CD14-positive monocyte (primary cell): Measurements from ENCODE around the gene CYCS. TPM values are rescaled to one million over a fixed set of nuclear protein-coding genes. Genes with fewer than 3 reads are reported as not detected.
A peak's percentile ranks its signal among the peaks of the same experiment; 100 is the strongest.

Experiments
- DNase-seq, 3 donors: peaks; one replicate each; pipeline ENCODE4 v3.0.0-alpha.2; 2011 to 2022
- H2AFZ ChIP-seq: 2 replicates; pipeline ENCODE4 v1.6.0; 2012; ENCODE audit warnings: mild to moderate bottlenecking, low read depth, low read length, inconsistent platforms; ENCODE audit not compliant: insufficient read depth, poor library complexity, severe bottlenecking
- H3K27ac ChIP-seq, 2 donors: 1 replicate in 1 of 2; 2 replicates in 1 of 2; pipeline ENCODE4 v1.5.1; 2012 to 2013; ENCODE audit warnings: low read length in 2 of 2, control low read depth in 1 of 2, inconsistent platforms in 1 of 2, low read depth in 1 of 2, mild to moderate bottlenecking in 1 of 2
- H3K27me3 ChIP-seq, 2 donors: one replicate each; pipeline versions ENCODE4 v1.6.0 to v1.6.1; 2011 to 2013; ENCODE audit warnings: low read length in 2 of 2; ENCODE audit not compliant: control insufficient read depth in 2 of 2, insufficient read depth in 2 of 2
- H3K36me3 ChIP-seq, 2 donors: replicated peaks in 1 of 2; 1 replicate in 1 of 2; 2 replicates in 1 of 2; pipeline versions ENCODE4 v1.5.1 to v1.6.1; 2012 to 2013; ENCODE audit warnings: low read length in 2 of 2, control low read depth in 1 of 2, inconsistent platforms in 1 of 2, mild to moderate bottlenecking in 1 of 2; ENCODE audit not compliant: insufficient read depth in 2 of 2, control insufficient read depth in 1 of 2
- H3K4me1 ChIP-seq, 2 donors: 1 replicate in 1 of 2; 2 replicates in 1 of 2; pipeline versions ENCODE4 v1.5.1 to v1.6.1; 2012 to 2013; ENCODE audit warnings: low read length in 2 of 2, control low read depth in 1 of 2, inconsistent platforms in 1 of 2, mild to moderate bottlenecking in 1 of 2, moderate library complexity in 1 of 2; ENCODE audit not compliant: insufficient read depth in 2 of 2, control insufficient read depth in 1 of 2
- H3K4me2 ChIP-seq: replicated peaks from 2 replicates; pipeline ENCODE3; 2012; ENCODE audit warnings: low read length, moderate library complexity, mild to moderate bottlenecking; ENCODE audit not compliant: poor library complexity, severe bottlenecking; ENCODE audit errors: extremely low read depth
- H3K4me3 ChIP-seq, 3 experiments: fragments of 200-600 bp in 1 of 3; sonication (generic) in 1 of 3; replicated peaks in 1 of 3; 1 replicate in 2 of 3; 2 replicates in 1 of 3; pipeline ENCODE4 v1.5.1; 2011 to 2013; ENCODE audit warnings: low read length in 3 of 3, mild to moderate bottlenecking in 3 of 3, control low read depth in 2 of 3, low read depth in 2 of 3, inconsistent platforms in 1 of 3, moderate library complexity in 1 of 3
- H3K79me2 ChIP-seq: 2 replicates; pipeline ENCODE4 v1.6.0; 2012; ENCODE audit warnings: mild to moderate bottlenecking, control low read depth, inconsistent platforms, low read length, moderate library complexity; ENCODE audit not compliant: insufficient read depth
- H3K9ac ChIP-seq: 2 replicates; pipeline ENCODE4 v1.6.0; 2017; ENCODE audit warnings: low read length, mild to moderate bottlenecking; ENCODE audit not compliant: insufficient read depth, poor library complexity, severe bottlenecking
- H3K9me3 ChIP-seq, 2 donors: replicated peaks in 1 of 2; 1 replicate in 1 of 2; 2 replicates in 1 of 2; pipeline versions ENCODE4 v1.5.1 to v1.6.1; 2012 to 2013; ENCODE audit warnings: low read length in 2 of 2, control low read depth in 1 of 2; ENCODE audit not compliant: control insufficient read depth in 1 of 2, insufficient read depth in 1 of 2
- H4K20me1 ChIP-seq: 2 replicates; pipeline ENCODE4 v1.6.0; 2012; ENCODE audit warnings: mild to moderate bottlenecking, low read length, control low read depth, moderate library complexity; ENCODE audit not compliant: insufficient read depth
- H3K27ac Mint-ChIP-seq, 7 donors: one replicate each; pipeline ENCODE4 v1.8.0; 2020; ENCODE audit warnings: mild to moderate bottlenecking in 7 of 7, mixed read lengths in 7 of 7, moderate library complexity in 6 of 7, inconsistent platforms in 2 of 7
- H3K27me3 Mint-ChIP-seq, 3 donors: one replicate each; pipeline ENCODE4 v1.8.0; 2021 to 2022; ENCODE audit warnings: low read depth in 3 of 3, mild to moderate bottlenecking in 3 of 3, mixed read lengths in 3 of 3, moderate library complexity in 3 of 3, inconsistent platforms in 1 of 3
- H3K36me3 Mint-ChIP-seq, 2 donors: one replicate each; pipeline ENCODE4 v1.8.0; 2020; ENCODE audit warnings: mixed read lengths in 2 of 2, inconsistent platforms in 1 of 2, mild to moderate bottlenecking in 1 of 2
- H3K4me1 Mint-ChIP-seq: one replicate; pipeline ENCODE4 v1.8.0; 2020; ENCODE audit warnings: mild to moderate bottlenecking, mixed read lengths
- H3K4me3 Mint-ChIP-seq, 2 donors: one replicate each; pipeline ENCODE4 v1.8.0; 2020; ENCODE audit warnings: mild to moderate bottlenecking in 2 of 2, mixed read lengths in 2 of 2, moderate library complexity in 1 of 2
- H3K9me3 Mint-ChIP-seq, 7 donors: one replicate each; pipeline ENCODE4 v1.8.0; 2020 to 2022; ENCODE audit warnings: mixed read lengths in 7 of 7, mild to moderate bottlenecking in 6 of 7, moderate library complexity in 6 of 7, inconsistent platforms in 2 of 7
- WGBS: methylation state at CpG from one replicate; pipeline ENCODE4 v1.1.5; 2013; ENCODE audit warnings: missing lambda C conversion rate; ENCODE audit not compliant: insufficient coverage; 5-methylcytosine and 5-hydroxymethylcytosine counted together
- intact Hi-C, 2 donors: fragments of 100-400 bp; cut with micrococcal nuclease; formaldehyde crosslinking; loops; one replicate each; pipeline versions ENCODE4 v1.15.0 to v1.15.1; 2023
- polyA plus RNA-seq, 3 donors: library from polyadenylated mRNA; depleted of rRNA in 1 of 3; unstranded in 2 of 3; stranded (reverse) in 1 of 3; fragments of 300-500 nt in 2 of 3; fragments of >200 nt in 1 of 3; fragmentation: Illumina TruSeq in 2 of 3; gene quantifications; 1 replicate in 2 of 3; 2 replicates in 1 of 3; pipeline ENCODE4 v1.2.3, GENCODE V29; 2012 to 2021
- TF ChIP-seq, protein P1 (sequence below): fragments of 200-600 bp; IDR thresholded peaks from one replicate; pipeline ENCODE4 v1.8.0; 2022; ENCODE audit warnings: antibody characterized with exemption, mild to moderate bottlenecking

Gene CYCS
- polyA plus RNA-seq, 3 donors: 35.8 to 99.3 (median 80.8) TPM

DNA sequence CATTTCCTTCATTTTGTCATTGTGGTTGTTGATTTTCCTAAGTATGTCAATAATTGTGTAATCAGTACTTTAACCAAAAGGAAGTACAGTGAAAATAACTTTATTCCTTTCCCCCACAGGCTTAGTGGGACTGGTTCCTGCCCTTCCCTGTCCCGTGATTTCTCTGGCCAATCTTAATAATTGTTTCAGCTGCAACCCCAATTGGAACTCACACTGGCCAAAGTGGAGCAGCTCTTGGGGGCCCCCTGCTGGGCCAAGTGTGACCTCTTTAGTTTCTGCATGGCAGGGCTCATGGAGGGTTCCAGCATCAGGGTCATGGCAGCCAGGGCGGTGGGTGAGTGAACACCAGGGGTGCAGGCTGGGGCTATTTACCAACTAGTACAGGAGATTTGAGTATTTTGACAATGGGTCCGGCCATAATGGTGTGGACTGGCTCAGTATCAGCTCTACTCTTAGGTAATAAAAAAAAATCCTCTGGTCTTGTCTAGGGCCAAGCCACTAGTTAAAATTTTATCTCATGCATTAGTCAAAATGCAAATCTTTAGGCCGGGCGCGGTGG is 31.7 kb downstream of the CYCS start:
- Mint-ChIP-seq H3K4me3 (no peak overlapping the region), H3K9me3 (no peaks in the 10 kb centered on the region), H3K4me1 (peaks cover 13% of the 10 kb centered on the region), H3K36me3 (no peaks in the 10 kb centered on the region), H3K27me3 (peaks cover 1 to 6% (median 3%) of the 10 kb centered on the region in 3 donors), H3K27ac (no peak overlapping the region)
- no peaks in the 10 kb centered on the region for H3K36me3 ChIP-seq
- H2AFZ ChIP-seq: no peak overlapping the region
- intact Hi-C loops: loop anchor here (5.0 to 10.0 kb wide), 3 partner anchors 276 to 689 kb away; no protein-coding TSS in a partner anchor
- no peaks in the 10 kb centered on the region for H3K27me3 ChIP-seq
- WGBS: 29% methylated on average over 2 of the region's 6 CpGs
- no peaks in the 10 kb centered on the region for H4K20me1 ChIP-seq
- DNase-seq: peak; percentile 50 to 72 (median 65)
- no peak overlapping the region for H3K4me2 ChIP-seq
- H3K9ac ChIP-seq: no peak overlapping the region
- H3K27ac ChIP-seq: no peak overlapping the region
- no peaks in the 10 kb centered on the region for H3K79me2 ChIP-seq
- peaks cover 13% of the 10 kb centered on the region in 2 donors for H3K4me1 ChIP-seq
- TF ChIP-seq, protein P1, sequence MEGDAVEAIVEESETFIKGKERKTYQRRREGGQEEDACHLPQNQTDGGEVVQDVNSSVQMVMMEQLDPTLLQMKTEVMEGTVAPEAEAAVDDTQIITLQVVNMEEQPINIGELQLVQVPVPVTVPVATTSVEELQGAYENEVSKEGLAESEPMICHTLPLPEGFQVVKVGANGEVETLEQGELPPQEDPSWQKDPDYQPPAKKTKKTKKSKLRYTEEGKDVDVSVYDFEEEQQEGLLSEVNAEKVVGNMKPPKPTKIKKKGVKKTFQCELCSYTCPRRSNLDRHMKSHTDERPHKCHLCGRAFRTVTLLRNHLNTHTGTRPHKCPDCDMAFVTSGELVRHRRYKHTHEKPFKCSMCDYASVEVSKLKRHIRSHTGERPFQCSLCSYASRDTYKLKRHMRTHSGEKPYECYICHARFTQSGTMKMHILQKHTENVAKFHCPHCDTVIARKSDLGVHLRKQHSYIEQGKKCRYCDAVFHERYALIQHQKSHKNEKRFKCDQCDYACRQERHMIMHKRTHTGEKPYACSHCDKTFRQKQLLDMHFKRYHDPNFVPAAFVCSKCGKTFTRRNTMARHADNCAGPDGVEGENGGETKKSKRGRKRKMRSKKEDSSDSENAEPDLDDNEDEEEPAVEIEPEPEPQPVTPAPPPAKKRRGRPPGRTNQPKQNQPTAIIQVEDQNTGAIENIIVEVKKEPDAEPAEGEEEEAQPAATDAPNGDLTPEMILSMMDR: peak; percentile 69
- H3K9me3 ChIP-seq: no peaks in the 10 kb centered on the region
- no peak overlapping the region for H3K4me3 ChIP-seq

DNA sequence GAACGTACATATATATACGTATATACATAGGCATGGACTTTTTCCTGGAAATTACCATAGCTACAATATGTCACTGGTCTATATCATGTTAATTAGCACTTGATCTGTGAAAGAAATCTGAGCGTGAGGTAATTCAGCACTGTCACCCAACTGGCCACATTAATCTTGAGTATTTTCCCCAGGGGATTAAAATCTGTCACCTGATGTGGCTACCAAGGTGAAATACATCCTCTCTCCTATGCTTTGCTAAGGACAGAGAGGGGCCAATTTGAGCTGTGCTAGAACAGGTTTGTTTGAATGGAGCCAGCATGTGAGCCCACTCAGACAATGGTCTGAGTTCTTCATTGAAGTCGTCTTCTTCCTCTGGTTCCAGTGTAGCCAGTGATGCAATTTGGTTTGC is 33.3 kb downstream of the CYCS start:
- Histone ChIP-seq H3K4me3 (no peak overlapping the region), H3K36me3 (no peaks in the 10 kb centered on the region), H4K20me1 (no peaks in the 10 kb centered on the region), H3K9me3 (no peaks in the 10 kb centered on the region), H3K79me2 (no peaks in the 10 kb centered on the region), H3K27me3 (no peaks in the 10 kb centered on the region), H3K4me1 (peaks cover 23 to 24% of the 10 kb centered on the region in 2 donors), H3K4me2 (no peak overlapping the region), H2AFZ (no peak overlapping the region), H3K9ac (no peak overlapping the region), H3K27ac (no peak overlapping the region)
- 95% methylated on average over 2 of the region's 4 CpGs for WGBS
- Mint-ChIP-seq H3K4me1 (peaks cover 25% of the 10 kb centered on the region), H3K27ac (no peak overlapping the region), H3K4me3 (no peak overlapping the region), H3K9me3 (no peaks in the 10 kb centered on the region), H3K36me3 (no peaks in the 10 kb centered on the region), H3K27me3 (peaks cover under 1 to 6% (median 3%) of the 10 kb centered on the region in 3 donors)
- DNase-seq: no peak
- intact Hi-C loops: loop anchor here (5.0 to 10.0 kb wide), 3 partner anchors 274 to 687 kb away; no protein-coding TSS in a partner anchor
- TF ChIP-seq, protein P1: no peak
